PFSK-1 (cell line): ENCODE results near the gene TTC39C.

Source experiments
- POLR2AphosphoS5 ChIP-seq: IDR thresholded peaks from 2 replicates; pipeline ENCODE4 v1.6.1; 2012; ENCODE audit warnings: low read depth, mild to moderate bottlenecking, control low read depth, low read length, moderate library complexity
- REST ChIP-seq, 2 experiments: IDR thresholded peaks; 2 replicates each; pipeline versions ENCODE4 v1.6.1 to v1.8.0; 2011 to 2012; ENCODE audit warnings: low read depth in 2 of 2, low read length in 2 of 2, control low read depth in 1 of 2, inconsistent platforms in 1 of 2, mild to moderate bottlenecking in 1 of 2, moderate library complexity in 1 of 2; ENCODE audit not compliant: insufficient read depth in 1 of 2
- SIN3A ChIP-seq: IDR thresholded peaks from 2 replicates; pipeline ENCODE4 v1.6.1; 2012; ENCODE audit warnings: mild to moderate bottlenecking, low read length, moderate library complexity, borderline replicate concordance; ENCODE audit not compliant: insufficient read depth
- TAF1 ChIP-seq: IDR thresholded peaks from 2 replicates; pipeline ENCODE4 v1.6.1; 2012; ENCODE audit warnings: low read length, control low read depth, borderline replicate concordance; ENCODE audit not compliant: insufficient read depth

- TF ChIP-seq POLR2AphosphoS5 (no peak), REST (IDR thresholded peaks at IDR 0.05; ENCODE audit: insufficient read depth in 1 of 2, low read depth in 2 of 2, low read length in 2 of 2) (no peak), SIN3A (no peak), TAF1 (no peak)
These were observed 37.5 kb upstream of the TTC39C start for GRCh38 chr18:23977103-23977502.
